K562 (cell line): ENCODE data around the gene RFX7.

Experiments
- ARNT ChIP-seq, 2 experiments: fragments of 450-650 bp; IDR thresholded peaks; 2 replicates each; pipeline ENCODE4 v1.6.1; 2016; ENCODE audit warnings: mild to moderate bottlenecking in 1 of 2
- CTCF ChIP-seq, 3 experiments: IDR thresholded peaks in 2 of 3; conservative IDR thresholded peaks in 1 of 3; 2 replicates each; pipeline ENCODE4 v1.5.1; 2011 to 2012; ENCODE audit warnings: low read length in 3 of 3, mild to moderate bottlenecking in 3 of 3, control low read depth in 2 of 3, improper control_type of control experiment in 1 of 3, inconsistent platforms in 1 of 3, low read depth in 1 of 3, mixed read lengths in 1 of 3, moderate library complexity in 1 of 3; ENCODE audit not compliant: insufficient read depth in 2 of 3
- DNMT1 ChIP-seq: fragments of 450-650 bp; IDR thresholded peaks from 2 replicates; pipeline ENCODE4 v1.6.1; 2016; ENCODE audit warnings: antibody characterized with exemption, mild to moderate bottlenecking
- FOXM1 ChIP-seq, 2 experiments: fragments of 450-650 bp in 1 of 2; sonication (generic) in 1 of 2; formaldehyde crosslinking in 1 of 2; IDR thresholded peaks; 2 replicates each; pipeline versions ENCODE4 v1.6.1 to v1.9.0; 2017 to 2022; ENCODE audit warnings: low read depth in 2 of 2, mild to moderate bottlenecking in 2 of 2, missing genetic modification reagents in 1 of 2, moderate library complexity in 1 of 2
- MAX ChIP-seq: sonication (generic); formaldehyde crosslinking; IDR thresholded peaks from 2 replicates; pipeline ENCODE4 v1.9.0; 2022; ENCODE audit warnings: mild to moderate bottlenecking, missing genetic modification reagents
- RAD21 ChIP-seq, 2 experiments: fragments of 250-450 bp in 1 of 2; fragments of 450-650 bp in 1 of 2; sonication (Bioruptor Pico) in 1 of 2; formaldehyde crosslinking in 1 of 2; IDR thresholded peaks in 1 of 2; conservative IDR thresholded peaks in 1 of 2; 2 replicates each; pipeline versions ENCODE4 v1.4.0 to v1.8.0; 2020 to 2022; ENCODE audit warnings: mild to moderate bottlenecking in 2 of 2, moderate library complexity in 1 of 2
- SMARCC2 ChIP-seq: fragments of 450-650 bp; IDR thresholded peaks from 2 replicates; pipeline ENCODE4 v1.6.1; 2017; ENCODE audit warnings: antibody characterized with exemption, moderate library complexity, mild to moderate bottlenecking, low read depth
- SOX6 ChIP-seq: fragments of 450-650 bp; IDR thresholded peaks from 2 replicates; pipeline ENCODE4 v1.6.1; 2014; ENCODE audit warnings: mild to moderate bottlenecking
- SP2 ChIP-seq: IDR thresholded peaks from 2 replicates; pipeline ENCODE4 v1.6.1; 2011; ENCODE audit warnings: mild to moderate bottlenecking, low read depth, low read length, moderate library complexity; ENCODE audit not compliant: poor library complexity, severe bottlenecking; ENCODE audit errors: extremely low read depth
- STAT5B ChIP-seq: fragments of 250-450 bp; sonication (Bioruptor Pico); IDR thresholded peaks from 2 replicates; pipeline ENCODE4 v1.8.0; 2021; ENCODE audit warnings: mild to moderate bottlenecking, inconsistent platforms
- TAL1 ChIP-seq: fragments of 450-650 bp; IDR thresholded peaks from 2 replicates; pipeline ENCODE4 v1.6.1; 2016; ENCODE audit warnings: mild to moderate bottlenecking
- ZNF740 ChIP-seq, 3 experiments: fragments of 200-800 bp in 1 of 3; sonication (Bioruptor generic) in 1 of 3; sonication (generic) in 1 of 3; formaldehyde crosslinking in 1 of 3; IDR thresholded peaks; 2 replicates each; pipeline versions ENCODE4 v1.6.1 to v1.8.0; 2016 to 2022; ENCODE audit warnings: mild to moderate bottlenecking in 2 of 3, missing compliant biosample characterization in 2 of 3, missing genetic modification characterization in 2 of 3, missing genetic modification reagents in 1 of 3
- TF ChIP-seq, protein P1 (sequence below): sonication (generic); formaldehyde crosslinking; IDR thresholded peaks from 2 replicates; pipeline ENCODE4 v1.8.0; 2022; ENCODE audit warnings: mild to moderate bottlenecking, low read depth, missing genetic modification reagents

- TF ChIP-seq DNMT1: no peak
- TF ChIP-seq RAD21 (CRISPR knock-in tag; conservative IDR thresholded peaks at IDR 0.05 in 1 of 2, IDR thresholded peaks at IDR 0.05 in 1 of 2): no peak
- TF ChIP-seq MAX (CRISPR knock-in tag): no peak
- TF ChIP-seq ARNT (IDR thresholded peaks at IDR 0.05): no peak
- TF ChIP-seq SP2: no peak
- no peak for TF ChIP-seq SMARCC2
- TF ChIP-seq, protein P1, sequence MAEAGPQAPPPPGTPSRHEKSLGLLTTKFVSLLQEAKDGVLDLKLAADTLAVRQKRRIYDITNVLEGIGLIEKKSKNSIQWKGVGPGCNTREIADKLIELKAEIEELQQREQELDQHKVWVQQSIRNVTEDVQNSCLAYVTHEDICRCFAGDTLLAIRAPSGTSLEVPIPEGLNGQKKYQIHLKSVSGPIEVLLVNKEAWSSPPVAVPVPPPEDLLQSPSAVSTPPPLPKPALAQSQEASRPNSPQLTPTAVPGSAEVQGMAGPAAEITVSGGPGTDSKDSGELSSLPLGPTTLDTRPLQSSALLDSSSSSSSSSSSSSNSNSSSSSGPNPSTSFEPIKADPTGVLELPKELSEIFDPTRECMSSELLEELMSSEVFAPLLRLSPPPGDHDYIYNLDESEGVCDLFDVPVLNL (CRISPR knock-in tag): no peak
- no peak for TF ChIP-seq CTCF (IDR thresholded peaks at IDR 0.05 in 2 of 3, conservative IDR thresholded peaks at IDR 0.05 in 1 of 3; ENCODE audit: insufficient read depth in 2 of 3, low read depth in 1 of 3, low read length in 3 of 3)
- TF ChIP-seq STAT5B (CRISPR knock-in tag): no peak
- no peak for TF ChIP-seq SOX6
- TF ChIP-seq FOXM1 (IDR thresholded peaks at IDR 0.05; ENCODE audit: low read depth): no peak
- TF ChIP-seq FOXM1 (CRISPR knock-in tag; IDR thresholded peaks at IDR 0.05; ENCODE audit: low read depth): no peak
- no peak for TF ChIP-seq ZNF740 (CRISPR knock-in tag; IDR thresholded peaks at IDR 0.05)
- TF ChIP-seq ZNF740 (tag; IDR thresholded peaks at IDR 0.05): no peak
- no peak for TF ChIP-seq TAL1
Observed at GRCh38 chr15:56215769-56216168, 27.9 kb downstream of the RFX7 start.
